Bone marrow (tissue), 2 donors: ENCODE results near the gene TMEM229B.

ENCODE experiments used
- DNase-seq, 2 donors: peaks; one replicate each; lab custom pipeline; 2025; lab: John Stamatoyannopoulos, UW

The TMEM229B gene

DNA sequence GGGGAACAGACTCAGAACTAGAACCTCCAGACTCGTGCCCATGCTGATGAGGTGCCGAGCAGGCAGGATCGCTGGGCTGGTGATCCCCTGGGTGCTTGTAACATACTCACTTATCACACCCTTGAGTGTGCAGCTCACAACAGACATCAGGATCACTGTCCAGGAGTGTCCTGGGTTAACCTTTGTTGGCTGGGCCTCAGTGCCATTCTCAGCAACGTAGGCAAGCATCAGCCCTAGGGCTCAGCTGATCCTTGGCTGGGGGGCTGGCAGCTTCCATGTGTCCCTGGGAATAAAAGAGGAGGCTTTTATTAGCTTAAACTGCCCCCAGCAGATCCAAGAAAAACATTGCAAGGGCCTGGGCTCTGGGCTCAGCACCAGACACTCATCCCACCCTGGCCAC lies 1.6 kb downstream of the TMEM229B start:
- no peak for DNase-seq

DNA sequence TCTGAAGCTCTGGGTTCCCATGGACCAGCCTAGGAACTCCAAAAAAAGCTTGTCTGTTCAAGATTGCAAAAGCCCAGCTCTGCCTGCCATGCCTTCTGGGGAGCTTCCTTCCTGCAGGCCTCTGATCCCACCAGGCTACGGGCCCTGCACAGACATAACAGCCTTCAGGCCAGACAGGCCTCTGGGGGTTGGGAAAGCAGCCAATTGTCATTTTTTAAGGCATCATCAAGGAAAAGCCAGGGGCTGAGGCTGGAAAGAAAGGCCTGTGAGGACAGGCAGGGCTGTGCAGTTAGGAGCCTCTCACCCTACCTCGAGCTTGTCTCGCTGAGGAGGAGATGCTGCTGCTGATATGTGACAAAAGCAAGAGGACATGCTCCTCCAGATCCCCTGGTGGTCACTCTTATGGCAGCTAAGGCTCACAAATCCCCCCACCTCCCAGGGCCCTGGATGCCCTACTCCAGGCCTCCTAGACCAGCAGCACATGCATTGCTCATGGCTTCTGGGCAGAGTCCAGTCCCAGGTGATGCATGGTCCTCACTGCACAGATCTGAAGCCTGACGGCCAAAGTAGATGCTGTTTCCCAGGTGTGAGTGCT lies 2.9 kb downstream of the TMEM229B start:
- no peak for DNase-seq

DNA sequence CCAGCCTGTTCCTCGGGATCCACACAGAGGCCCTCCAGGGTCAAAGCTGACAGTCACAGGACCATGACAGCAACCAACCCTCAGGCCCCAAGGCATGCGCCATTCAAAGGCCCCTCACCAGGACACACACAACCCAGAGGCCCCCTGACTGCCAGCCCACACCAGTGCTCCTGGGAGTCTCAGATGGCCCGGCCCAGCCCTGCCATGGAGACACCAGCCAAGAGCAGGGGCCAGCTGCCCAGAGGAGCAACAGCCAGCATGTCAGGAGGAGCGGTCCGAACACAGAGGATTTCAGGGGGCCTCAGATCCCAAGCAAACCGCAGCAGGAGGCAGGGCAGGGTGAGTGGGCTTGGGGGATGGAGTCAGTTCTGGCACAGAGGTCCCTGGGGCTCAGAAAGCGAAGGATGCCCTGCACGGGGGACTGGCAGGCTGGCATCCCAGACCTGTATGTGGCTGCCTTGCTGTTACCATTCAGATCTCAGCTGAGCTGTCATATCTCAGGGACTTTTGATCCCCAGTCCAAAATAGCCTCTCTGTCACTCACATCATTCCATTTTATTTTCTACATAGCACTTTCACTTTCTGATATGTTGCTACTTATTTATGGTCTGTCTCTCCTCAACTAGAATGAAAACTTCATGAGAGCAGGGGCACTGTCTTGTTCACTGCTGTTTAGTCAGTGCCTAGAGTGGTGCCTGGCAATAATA lies 4.8 kb downstream of the TMEM229B start:
- DNase-seq: no peak

DNA sequence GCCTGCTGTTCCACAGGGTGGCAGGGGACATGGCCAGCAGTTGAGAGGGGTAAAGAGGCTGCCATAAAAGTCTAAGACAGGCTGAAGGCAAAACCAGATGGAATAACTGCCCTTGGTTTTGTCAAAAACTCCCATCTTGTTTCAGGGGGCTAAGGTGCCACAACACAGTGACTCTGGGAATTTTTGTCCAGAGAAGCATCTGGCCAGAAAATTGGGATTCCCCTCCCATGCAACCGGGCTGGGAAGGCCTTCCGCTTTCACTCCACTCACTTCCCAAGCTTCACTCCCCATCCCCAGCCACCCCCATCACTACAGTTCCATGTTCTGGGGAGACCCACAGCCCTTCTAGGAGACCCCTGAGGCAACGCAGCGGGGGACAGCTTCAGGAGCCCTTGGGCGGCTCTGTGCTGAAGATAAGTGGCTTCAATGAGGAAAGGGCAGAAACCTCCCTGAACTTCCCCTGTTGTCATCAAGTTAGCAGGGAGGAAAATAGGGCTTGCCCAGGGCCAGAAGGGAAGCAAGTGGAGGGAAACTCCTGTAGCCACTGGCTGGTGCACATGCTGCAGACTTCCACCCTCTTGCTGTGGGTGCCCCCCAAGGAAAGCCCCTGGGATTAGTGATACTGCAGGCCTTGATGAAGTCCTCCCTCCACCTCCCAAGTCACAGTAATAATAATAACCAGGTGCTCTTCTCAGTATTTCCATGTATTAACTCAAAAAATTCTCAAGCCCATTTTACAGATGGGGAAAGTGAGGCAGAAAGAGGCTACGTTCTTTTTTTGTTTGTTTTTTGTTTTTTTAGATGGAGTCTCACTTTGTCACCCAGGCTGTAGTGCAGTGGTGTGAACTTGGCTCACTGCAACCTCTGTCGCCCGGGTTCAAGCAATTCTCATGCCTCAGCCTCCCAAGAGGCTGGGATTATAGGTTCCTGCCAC lies 6.0 kb downstream of the TMEM229B start:
- DNase-seq: no peak

DNA sequence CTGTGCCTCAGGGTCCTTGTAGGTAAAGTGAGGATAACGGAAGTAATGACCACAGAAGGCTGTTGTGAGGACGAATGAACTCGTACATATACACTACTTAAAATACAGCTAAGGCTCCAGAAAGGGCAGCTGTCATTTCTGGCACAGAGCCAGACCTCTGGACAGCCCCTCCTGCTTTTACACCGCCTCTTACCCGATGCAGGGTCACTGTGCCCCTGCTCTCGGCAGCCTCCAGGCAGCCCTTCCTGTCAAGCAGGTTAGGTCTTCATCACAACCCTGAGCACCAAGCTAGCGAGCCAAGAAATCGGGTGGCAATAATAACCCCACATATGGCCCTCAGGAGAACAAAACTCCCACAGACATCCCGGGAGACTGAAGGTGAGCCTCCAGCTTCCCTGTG lies 8.5 kb downstream of the TMEM229B start:
- DNase-seq: no peak

DNA sequence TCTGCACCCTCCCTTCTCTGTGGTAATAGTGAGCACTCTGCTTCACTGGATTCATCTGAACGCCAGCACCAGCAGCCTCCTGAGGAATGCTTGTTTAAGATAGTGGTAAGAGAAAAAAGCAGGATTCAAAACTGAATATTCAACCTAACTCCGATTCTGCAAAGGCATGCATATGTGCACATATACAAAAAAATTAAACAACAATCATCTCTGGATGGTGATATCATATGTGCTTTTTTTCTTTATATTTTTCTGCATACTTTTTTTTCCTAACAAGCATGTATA lies 9.8 kb downstream of the TMEM229B start:
- DNase-seq: no peak

DNA sequence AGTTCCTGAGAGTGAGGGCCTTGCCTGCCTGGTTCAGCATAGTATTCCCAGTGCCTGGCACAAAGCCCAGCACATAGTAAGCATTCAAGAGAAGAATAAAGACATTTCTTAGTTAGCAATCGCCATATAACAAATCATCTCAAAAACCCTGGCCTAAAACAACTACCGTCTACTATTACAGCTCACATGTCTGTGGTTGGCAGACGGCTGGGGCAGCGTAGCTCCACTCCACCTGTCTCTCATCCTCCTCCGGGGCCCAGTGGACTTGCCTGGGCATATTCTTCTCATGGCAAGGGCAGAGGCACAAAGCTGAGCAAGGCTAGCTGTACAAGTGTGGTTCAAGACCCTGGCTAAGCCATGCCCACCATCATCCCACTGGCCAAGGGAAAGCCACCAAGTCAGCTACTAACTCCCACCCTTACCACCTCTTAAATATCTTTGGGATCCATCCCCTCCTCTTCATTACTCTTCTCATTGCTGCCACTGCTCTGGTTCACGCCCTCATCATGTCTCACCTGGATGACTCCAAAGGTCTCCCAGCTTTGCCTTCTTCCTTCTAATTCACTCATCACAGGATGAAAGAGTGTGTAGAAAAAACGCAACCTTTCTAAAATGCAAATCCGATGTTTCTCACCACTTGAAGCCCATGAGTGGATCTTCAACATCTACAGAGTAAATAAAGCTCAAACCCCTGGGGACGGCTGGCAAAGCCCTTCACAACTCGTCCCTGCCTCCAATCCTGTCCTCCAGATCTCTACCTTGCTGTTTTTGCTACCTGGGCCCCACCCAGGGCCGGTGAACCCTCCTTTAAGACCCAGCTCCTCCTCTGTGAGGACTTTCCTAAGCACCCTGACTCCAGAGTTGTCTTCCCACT lies 10.4 kb downstream of the TMEM229B start:
- no peak for DNase-seq

DNA sequence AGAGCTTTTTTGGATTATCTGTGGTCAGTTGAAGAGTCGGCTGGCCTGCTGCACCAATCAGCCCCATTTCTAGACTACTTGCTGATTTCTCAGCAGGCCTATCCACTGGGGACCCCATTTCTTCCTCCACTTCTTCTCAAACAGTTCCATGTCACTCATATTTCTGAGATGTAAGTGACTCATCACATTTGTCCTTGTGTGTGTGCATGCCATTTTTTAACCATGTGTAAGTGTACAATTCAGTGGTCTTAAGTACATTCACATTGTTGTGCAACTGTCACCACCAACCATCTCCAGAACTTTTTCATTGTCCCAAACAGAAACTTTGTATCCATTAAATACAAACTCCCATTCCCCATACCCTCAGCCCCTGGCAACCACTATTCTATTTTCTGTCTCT lies 14.2 kb downstream of the TMEM229B start:
- no peak for DNase-seq

DNA sequence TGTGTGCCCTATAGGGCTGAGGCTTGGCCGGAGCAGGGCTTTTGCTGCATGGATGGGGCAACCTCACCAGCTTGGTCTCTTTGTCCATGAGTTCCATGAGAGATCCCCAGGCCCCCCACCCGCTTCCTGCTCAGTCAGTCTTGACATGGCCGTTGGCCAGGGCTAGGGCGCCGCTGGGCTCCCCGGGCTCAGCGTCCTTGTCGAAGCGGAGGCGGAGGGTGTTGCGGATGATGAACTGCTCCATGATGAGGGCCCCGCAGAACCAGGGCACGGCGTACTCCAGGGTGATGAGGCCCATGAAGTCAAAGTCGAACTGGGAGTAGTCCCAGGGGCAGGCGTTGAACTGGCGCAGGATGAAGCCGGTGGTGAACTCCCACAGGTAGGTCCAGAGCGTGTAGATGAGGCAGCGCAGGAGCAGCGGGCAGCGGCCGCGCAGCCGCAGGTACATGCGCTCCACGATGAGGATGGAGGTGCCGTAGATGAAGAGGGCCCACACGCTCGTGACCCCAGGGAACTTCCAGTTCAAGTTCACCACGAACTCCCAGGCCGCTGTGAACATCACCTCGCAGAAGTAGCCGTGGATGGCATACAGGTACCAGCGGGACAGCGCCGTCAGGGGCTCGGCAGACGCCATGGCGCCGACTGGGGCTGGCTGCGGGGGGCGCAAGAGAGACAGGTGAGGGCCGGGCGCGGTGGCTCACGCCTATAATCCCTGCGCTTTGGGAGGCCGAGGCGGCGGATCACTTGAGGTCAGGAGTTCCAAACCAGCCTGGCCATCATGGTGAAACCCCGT lies 15.0 kb downstream of the TMEM229B start:
- DNase-seq: no peak

DNA sequence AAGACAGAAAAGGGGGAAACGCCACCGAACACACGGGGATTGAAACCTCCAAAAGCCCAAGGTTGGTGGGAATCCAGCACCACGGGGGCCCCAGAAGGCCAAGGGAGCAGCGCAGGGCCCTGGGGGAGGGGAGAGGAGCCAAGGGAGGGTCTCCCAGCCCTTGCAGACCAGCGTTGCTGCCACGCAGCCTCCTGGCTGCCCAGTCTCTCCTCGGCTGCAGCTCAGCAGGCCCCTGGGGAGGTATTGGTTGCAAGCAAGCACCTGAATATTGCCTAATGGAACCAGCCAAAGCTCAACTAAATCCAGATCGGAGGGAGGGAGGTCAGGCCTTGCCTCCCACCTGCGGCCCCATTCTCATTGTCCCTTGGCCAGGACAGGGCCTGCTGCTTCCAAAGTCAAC lies 15.8 kb downstream of the TMEM229B start:
- DNase-seq: no peak

DNA sequence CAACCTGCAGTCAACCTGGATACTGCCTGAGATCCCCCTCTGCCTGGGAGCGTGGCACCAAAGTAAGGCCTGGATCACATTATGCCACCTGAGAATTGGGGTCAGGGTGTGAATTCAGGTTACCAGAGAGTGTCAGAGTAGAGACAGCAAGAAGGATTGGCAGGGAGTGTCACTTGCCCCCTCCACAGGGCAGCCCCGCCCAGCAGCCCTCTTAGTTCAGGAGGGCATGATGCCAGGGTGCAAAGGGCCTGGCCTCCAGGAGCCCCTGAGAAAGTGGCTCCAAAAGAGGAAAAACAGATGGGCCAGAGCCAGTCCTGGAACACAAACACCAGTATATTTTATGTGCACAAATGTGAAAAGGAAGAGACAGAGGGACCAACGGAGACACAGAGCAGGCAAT lies 18.6 kb downstream of the TMEM229B start:
- no peak for DNase-seq

DNA sequence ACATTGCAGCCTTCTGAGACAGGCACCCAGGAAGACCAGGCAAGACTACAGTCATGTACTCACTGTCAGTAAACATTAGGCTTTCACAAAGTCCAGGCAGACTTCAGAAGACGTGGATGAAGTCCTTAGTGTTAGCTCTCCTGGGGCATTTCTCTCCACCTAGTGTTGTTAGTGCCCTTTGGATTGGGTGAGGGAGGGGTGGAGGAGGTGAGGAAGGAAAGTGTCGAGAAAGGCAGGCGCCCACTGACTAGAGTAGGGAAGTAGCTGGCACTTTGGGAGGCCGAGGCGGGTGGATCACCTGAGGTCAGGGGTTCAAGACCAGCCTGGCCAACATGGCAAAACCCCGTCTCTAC lies 20.2 kb downstream of the TMEM229B start:
- no peak for DNase-seq

DNA sequence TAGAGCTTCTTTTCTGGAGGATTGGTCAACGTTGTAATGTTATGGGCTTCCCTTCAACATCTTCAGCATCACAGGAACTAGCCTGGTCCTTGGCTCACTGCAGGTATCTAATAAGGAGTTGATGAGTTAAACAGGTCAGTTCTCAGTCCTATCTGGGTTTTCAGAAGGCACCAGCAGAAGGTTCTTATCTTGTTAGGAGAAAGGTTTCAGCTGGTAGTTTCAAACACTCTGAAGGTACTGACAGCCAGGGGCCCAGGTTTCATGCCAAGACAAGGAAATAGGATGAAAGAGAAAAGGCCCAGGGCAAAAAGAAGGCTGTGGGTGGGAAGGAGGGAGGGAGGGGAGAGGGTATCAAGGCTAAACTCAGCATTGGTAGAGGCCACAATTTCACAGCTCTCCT lies 21.4 kb downstream of the TMEM229B start:
- DNase-seq: no peak

DNA sequence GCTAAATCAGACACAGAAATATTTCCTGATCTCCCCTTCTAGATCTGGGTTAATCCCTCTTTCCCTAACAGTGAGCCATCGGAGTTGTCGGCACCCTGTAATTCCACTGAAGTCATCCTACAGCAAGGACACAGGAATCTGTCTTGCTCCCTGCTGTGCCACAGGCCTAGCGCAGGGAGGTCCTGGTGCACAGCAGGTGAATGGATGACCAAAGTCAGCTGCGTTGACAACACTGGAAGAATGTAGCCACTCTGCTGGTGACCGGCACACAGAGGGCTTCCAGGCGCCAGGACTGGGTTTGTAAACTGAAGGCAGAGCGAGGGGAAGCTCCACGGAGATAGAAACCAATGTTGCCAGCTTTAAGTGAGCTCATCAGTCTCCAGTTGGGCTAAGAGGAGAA lies 23.6 kb downstream of the TMEM229B start:
- DNase-seq: no peak

DNA sequence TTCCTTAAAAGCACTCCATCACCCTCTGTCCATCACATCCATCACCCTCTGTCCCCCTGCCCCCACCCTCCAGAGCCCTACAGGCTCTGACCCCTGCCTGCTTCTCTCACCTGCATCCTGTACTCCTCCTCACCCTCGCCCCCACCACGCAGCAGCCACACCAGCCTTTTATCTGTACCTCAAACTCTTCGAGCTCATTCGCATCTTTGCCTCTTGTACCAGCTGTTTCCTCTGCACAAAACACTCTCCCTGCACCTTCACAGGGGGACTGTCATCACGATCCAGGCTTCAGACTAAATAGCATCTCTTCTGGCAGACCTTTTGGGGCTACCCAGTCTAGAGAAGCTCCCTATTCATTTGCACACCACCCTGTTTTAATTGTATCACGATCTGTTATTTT lies 24.1 kb downstream of the TMEM229B start:
- no peak for DNase-seq

DNA sequence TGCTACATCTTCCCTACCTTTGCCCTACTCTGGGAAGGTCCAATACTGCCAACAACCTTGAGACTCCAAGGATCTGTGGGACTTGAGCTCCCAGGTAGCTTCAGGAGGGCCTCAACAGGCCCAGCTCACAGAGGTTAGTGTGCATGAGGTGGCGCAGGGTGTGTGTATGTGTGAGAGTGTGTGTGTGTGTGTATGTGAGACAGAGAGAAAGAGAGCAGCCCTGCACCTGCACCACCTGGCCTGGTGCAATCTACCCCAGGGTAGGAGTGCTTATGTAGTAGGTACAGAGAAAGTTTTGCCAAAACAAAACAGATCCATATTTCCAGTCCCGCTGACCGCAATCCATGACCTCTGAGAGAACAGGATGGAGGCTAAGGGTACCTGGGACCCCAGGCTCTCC lies 24.6 kb downstream of the TMEM229B start:
- no peak for DNase-seq

DNA sequence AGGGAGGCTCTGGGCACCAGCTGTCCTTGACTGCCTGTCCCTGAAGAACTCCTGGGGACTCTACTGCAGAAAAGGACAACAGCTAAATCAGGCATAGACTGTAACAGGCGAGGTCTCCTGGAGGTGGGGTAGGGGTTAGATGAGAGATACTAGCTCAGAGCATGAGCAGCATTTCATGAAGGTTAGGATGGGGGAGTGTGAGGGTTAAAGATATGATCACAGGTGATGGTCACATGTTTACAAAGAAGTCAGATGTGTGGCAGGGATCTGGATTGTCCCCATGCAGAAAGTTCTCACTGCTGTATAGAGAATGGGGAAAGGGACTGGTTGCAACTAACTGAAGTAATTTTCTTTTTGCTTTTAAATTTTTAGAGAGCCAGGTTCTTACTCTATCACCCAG lies 26.5 kb downstream of the TMEM229B start:
- DNase-seq: no peak

DNA sequence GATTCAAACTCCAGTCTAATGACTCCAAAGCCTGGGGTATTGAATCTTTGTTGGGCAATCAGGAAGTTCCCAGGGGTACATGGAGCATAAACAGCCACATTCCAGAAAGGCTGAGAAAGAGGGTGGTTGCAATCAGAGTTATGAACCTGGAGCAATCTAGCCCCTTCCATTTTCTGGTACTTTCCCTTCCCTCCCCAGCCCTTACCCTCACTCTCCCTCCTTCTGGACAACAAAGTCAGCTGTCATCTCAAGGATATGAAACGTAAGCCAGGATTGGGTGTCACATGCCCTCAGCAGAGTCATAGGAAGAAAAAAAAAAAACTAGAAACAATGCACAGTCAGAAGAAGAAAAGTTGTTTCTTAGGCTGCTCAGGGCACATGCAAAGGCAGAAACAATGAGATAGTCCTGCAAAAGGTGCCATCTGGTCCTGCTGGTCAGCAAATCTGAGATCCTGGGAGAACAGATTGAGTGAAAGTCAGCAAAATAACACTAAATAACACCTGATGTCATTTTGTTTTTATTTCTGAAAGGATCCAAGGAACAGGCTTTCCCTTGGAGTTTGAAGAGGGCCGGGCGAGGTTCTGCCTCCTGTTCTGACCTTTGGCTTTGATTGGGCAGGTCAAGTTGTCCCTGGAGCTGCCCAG lies 27.1 kb downstream of the TMEM229B start:
- DNase-seq: no peak

DNA sequence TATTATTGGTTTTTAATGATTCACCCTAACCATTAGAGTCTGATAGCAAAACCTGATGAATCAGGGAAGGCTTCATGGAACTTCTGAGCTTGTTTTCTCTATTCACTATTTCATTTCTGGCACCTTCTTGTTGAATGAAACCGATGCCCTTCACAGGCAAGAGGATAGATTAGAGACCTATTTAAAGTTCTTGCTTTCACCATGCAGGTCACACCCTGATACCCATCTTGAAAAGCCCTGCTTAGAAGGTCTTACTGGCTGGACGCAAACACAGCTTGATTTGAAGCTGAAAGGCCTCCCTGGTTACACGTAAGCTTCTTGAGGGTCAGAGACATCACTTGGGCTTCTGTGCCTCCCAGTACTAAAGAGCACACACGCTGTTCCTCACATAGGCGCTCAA lies 29.2 kb downstream of the TMEM229B start:
- DNase-seq: no peak

DNA sequence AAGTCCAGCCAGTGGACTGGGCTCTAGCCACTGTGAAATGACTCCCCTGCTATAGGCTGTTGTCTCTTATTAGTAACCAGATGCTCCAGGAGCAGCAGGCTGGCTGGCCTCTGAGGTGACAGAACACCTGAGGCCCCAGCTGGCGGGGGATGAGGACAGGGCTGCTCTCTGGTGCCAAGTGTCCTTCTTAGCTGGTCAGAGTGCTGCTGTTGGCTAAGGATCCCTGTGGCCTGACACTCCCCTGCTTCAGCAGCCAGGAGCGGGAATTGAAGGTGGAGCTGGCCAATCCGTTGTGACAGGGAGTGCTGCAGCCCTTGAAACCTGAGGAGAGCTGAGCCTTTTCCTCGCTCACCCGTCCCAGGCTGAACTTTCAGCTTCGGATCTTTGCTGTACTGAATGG lies 30.7 kb downstream of the TMEM229B start:
- DNase-seq: no peak

DNA sequence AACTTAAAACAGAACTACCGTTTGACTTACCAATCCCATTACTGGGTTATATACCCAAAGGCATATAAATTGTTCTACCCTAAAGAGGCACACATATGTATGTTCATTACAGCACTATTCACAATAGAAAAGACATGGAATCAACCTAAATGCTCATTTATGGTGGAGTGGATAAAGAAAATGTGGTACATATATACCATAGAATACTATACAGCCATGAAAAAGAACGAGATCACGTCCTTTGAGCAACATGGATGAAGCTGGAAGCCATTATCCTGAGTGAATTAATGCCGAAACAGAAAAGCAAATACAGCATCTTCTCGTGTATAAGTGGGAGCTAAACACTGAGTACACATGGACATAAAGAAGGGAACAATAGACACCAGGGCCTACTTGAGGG lies 31.8 kb downstream of the TMEM229B start:
- no peak for DNase-seq
